Calu3 (cell line): Measurements from ENCODE around the gene QDPR. TPM values are rescaled to one million over a fixed set of nuclear protein-coding genes. Genes with fewer than 3 reads are reported as not detected.

ENCODE experiments used
- BruUV-seq: library from RNA; stranded (reverse); fragments of 400-500 nt; replicated peaks from 2 replicates; lab custom pipeline; 2021; lab: Mats Ljungman, UMichigan
- CTCF ChIA-PET: fragments of 300-600 bp; sonication (Branson Sonifier 250); formaldehyde crosslinking; loops from one replicate; lab custom pipeline; 2022; ENCODE audit warnings: antibody characterized with exemption; lab: Charles Lee
- DNase-seq: peaks from one replicate; pipeline ENCODE4 v3.0.0; 2022
- H3K27ac Mint-ChIP-seq: one replicate; pipeline ENCODE4 v1.8.0; 2022; ENCODE audit warnings: mixed read lengths; ENCODE audit not compliant: unreplicated experiment
- H3K27me3 Mint-ChIP-seq: one replicate; pipeline ENCODE4 v1.8.0; 2022; ENCODE audit warnings: mixed read lengths; ENCODE audit not compliant: unreplicated experiment
- H3K36me3 Mint-ChIP-seq: one replicate; pipeline ENCODE4 v1.8.0; 2022; ENCODE audit warnings: mild to moderate bottlenecking, moderate library complexity, mixed read lengths; ENCODE audit not compliant: insufficient read depth, unreplicated experiment
- H3K4me1 Mint-ChIP-seq: one replicate; pipeline ENCODE4 v1.8.0; 2022; ENCODE audit warnings: mild to moderate bottlenecking, low read depth, mixed read lengths; ENCODE audit not compliant: unreplicated experiment
- H3K4me3 Mint-ChIP-seq: one replicate; pipeline ENCODE4 v1.8.0; 2022; ENCODE audit warnings: mild to moderate bottlenecking, low read depth, moderate library complexity, mixed read lengths; ENCODE audit not compliant: unreplicated experiment
- H3K9me3 Mint-ChIP-seq: one replicate; pipeline ENCODE4 v1.8.0; 2022; ENCODE audit warnings: low read depth, mixed read lengths; ENCODE audit not compliant: unreplicated experiment
- intact Hi-C: fragments of 100-400 bp; cut with micrococcal nuclease; formaldehyde crosslinking; loops from one replicate; pipeline ENCODE4 v1.10.0; 2022; ENCODE audit not compliant: unreplicated experiment
- total RNA-seq: library from RNA; stranded (reverse); gene quantifications from 2 replicates; pipeline ENCODE4 v1.2.3, GENCODE V29; 2022
- TF ChIP-seq, protein P1 (sequence below): fragments of 200-600 bp; IDR thresholded peaks from one replicate; pipeline ENCODE4 v1.8.0; 2022; ENCODE audit warnings: antibody characterized with exemption; ENCODE audit not compliant: unreplicated experiment

QDPR gene
- total RNA-seq, 1 experiment from 2014 or later = 24.8 TPM

DNA sequence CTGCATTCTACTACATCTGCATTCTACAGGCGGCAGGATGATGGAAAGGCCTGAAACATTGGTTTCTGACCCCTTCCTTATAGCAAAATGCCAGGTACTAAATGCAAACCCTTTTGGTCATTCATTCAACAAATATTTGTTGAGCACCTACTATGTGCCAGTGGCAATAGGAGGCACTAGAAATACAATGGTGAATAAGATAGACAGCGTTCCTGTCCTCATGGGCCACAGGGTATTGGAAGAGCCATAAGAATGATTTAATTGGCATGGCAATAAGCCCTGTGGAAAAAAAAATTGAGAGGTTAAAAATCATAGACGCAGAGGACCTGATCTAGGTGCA is 47.8 kb upstream of the QDPR start:
- no peak overlapping the region for H3K4me3 Mint-ChIP-seq
- H3K27ac Mint-ChIP-seq = no peak overlapping the region
- H3K36me3 Mint-ChIP-seq = no peaks in the 10 kb centered on the region
- CTCF ChIA-PET = no interaction called here
- BruUV-seq = no TSS peak
- H3K27me3 Mint-ChIP-seq = peaks cover 15% of the 10 kb centered on the region
- H3K9me3 Mint-ChIP-seq = no peaks in the 10 kb centered on the region
- intact Hi-C loops = no loop called here
- H3K4me1 Mint-ChIP-seq = no peaks in the 10 kb centered on the region
- DNase-seq = no peak
- TF ChIP-seq, protein P1, sequence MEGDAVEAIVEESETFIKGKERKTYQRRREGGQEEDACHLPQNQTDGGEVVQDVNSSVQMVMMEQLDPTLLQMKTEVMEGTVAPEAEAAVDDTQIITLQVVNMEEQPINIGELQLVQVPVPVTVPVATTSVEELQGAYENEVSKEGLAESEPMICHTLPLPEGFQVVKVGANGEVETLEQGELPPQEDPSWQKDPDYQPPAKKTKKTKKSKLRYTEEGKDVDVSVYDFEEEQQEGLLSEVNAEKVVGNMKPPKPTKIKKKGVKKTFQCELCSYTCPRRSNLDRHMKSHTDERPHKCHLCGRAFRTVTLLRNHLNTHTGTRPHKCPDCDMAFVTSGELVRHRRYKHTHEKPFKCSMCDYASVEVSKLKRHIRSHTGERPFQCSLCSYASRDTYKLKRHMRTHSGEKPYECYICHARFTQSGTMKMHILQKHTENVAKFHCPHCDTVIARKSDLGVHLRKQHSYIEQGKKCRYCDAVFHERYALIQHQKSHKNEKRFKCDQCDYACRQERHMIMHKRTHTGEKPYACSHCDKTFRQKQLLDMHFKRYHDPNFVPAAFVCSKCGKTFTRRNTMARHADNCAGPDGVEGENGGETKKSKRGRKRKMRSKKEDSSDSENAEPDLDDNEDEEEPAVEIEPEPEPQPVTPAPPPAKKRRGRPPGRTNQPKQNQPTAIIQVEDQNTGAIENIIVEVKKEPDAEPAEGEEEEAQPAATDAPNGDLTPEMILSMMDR = no peak

DNA sequence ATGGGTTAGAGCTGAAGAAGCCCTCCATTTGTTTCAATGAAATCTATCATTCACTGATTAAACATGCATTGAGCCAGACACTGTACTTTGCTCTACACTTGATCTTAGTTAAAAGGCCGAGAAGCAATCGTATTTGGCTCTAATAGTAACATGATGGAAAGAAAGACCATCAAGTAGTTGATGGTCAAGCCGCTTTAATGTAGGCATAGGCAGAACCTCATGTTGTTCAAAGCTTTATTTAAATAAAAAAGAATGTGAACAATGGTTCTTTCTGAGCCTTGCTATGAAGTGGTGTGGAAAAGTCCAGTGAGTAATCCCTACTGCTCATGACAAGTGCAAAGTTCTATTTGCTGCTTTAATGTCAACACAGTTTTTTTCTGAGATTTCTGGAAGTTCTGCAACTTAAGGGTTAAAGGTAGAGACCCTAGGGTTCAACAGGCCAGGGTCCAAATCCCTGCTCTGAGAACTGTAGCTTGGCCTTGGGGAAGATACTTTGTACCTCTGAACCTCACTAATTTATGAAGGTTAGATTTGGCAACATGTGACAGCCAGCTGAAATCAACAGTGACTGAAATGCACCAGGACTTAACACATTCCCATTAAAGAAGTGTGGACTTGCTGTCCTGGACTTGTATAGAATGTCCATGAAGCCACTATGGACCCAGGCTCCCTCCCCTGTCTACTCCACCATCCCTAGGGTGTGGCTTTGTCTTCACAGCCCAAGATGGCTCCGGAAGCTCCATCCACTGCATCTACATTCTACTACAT is 47.2 kb upstream of the QDPR start:
- DNase-seq = no peak
- CTCF ChIA-PET = no interaction called here

DNA sequence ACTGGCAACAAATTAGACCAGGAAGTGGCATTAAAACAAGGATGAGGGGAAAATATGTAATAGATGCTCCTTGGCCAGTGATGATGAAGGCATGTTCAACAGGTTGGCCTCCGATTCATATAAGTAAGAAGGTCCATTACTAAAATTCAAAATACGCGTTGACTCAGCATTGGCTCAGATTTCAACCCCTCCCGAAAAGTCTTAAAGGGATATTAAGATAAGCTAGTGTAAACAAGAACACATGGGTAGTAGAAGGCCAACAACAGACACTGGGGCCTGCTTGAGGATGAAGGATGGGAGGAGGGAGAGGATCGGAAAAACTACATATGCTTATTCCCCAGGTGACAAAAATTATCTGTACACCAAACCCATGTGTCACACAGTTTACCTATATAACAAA is 46.0 kb upstream of the QDPR start:
- no peak overlapping the region for H3K4me3 Mint-ChIP-seq
- peaks cover 19% of the 10 kb centered on the region for H3K27me3 Mint-ChIP-seq
- no TSS peak for BruUV-seq
- no peaks in the 10 kb centered on the region for H3K9me3 Mint-ChIP-seq
- intact Hi-C loops = no loop called here
- DNase-seq = no peak
- TF ChIP-seq, protein P1 = no peak
- CTCF ChIA-PET = no interaction called here
- no peak overlapping the region for H3K27ac Mint-ChIP-seq
- H3K4me1 Mint-ChIP-seq = no peaks in the 10 kb centered on the region
- H3K36me3 Mint-ChIP-seq = no peaks in the 10 kb centered on the region

More for the DNA sequence above, 47.2 kb upstream of the QDPR start:
- Mint-ChIP-seq H3K36me3 (no peaks in the 10 kb centered on the region), H3K4me1 (no peaks in the 10 kb centered on the region), H3K4me3 (no peak overlapping the region), H3K9me3 (no peaks in the 10 kb centered on the region), H3K27me3 (peaks cover 19% of the 10 kb centered on the region), H3K27ac (no peak overlapping the region)
- TF ChIP-seq, protein P1 = no peak
- intact Hi-C loops = no loop called here
- BruUV-seq = no TSS peak

DNA sequence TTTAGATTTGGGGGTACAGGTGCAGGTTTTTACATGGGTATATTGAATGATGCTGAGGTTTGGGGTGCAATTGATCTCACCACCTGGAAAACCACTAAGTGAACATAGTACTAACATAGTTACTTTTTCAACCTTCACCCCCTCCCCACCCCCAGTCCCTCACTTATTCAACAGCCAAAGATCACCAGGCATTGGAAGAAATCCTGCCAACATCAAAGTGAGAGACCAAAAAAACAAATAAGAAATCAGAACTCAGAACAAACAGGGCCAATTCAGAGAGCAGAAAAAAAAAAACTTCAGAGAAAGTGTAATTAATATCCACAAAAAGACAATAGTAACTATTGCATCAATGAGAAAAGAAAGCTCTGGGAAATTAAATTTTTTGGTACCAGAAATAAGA is 44.6 kb upstream of the QDPR start:
- TF ChIP-seq, protein P1 = no peak
- no peak for DNase-seq
- peaks cover 19% of the 10 kb centered on the region for H3K27me3 Mint-ChIP-seq
- BruUV-seq = no TSS peak
- no peaks in the 10 kb centered on the region for H3K36me3 Mint-ChIP-seq
- intact Hi-C loops = no loop called here
- no peak overlapping the region for H3K4me3 Mint-ChIP-seq
- CTCF ChIA-PET = no interaction called here
- H3K4me1 Mint-ChIP-seq = no peaks in the 10 kb centered on the region
- no peaks in the 10 kb centered on the region for H3K9me3 Mint-ChIP-seq
- no peak overlapping the region for H3K27ac Mint-ChIP-seq
